Adrenal gland (tissue), 12 donors: ENCODE data around the gene KIAA1755. TPM values are rescaled to one million over a fixed set of nuclear protein-coding genes. Genes with fewer than 3 reads are reported as not detected.

Experiments used
- DNase-seq, 7 donors: peaks; one replicate each; pipeline ENCODE4 v3.0.0-alpha.2; 2019 to 2020
- H3K27ac ChIP-seq, 5 donors: fragments of 200-600 bp; sonication (generic) in 4 of 5; 1 replicate in 3 of 5; 2 replicates in 2 of 5; pipeline versions ENCODE4 v1.5.1 to v1.8.0; 2016 to 2020; ENCODE audit warnings: mild to moderate bottlenecking in 1 of 5
- H3K27me3 ChIP-seq: fragments of 200-600 bp; 2 replicates; pipeline ENCODE4 v1.8.0; 2021
- H3K36me3 ChIP-seq, 2 donors: fragments of 200-600 bp; replicated peaks in 1 of 2; 1 replicate in 1 of 2; 2 replicates in 1 of 2; pipeline versions ENCODE4 v1.5.1 to v1.8.0; 2018 to 2022
- H3K4me1 ChIP-seq, 2 donors: fragments of 200-600 bp; replicated peaks in 1 of 2; 1 replicate in 1 of 2; 2 replicates in 1 of 2; pipeline versions ENCODE4 v1.5.1 to v1.8.0; 2018 to 2021
- H3K4me3 ChIP-seq, 4 donors: fragments of 200-600 bp; sonication (generic) in 3 of 4; one replicate each; pipeline ENCODE4 v1.5.1; 2016 to 2018
- H3K9me3 ChIP-seq, 3 donors: fragments of 200-600 bp; sonication (generic) in 1 of 3; replicated peaks in 1 of 3; 1 replicate in 2 of 3; 2 replicates in 1 of 3; pipeline versions ENCODE4 v1.5.1 to v1.8.0; 2016 to 2021
- CTCF ChIP-seq, 6 experiments: fragments of 450-650 bp in 4 of 6; fragments of 200-600 bp in 2 of 6; sonication (generic) in 1 of 6; IDR thresholded peaks; 1 replicate in 5 of 6; 2 replicates in 1 of 6; pipeline versions ENCODE4 v1.5.1 to v1.8.0; 2016 to 2021; ENCODE audit warnings: antibody characterized with exemption in 6 of 6, mild to moderate bottlenecking in 2 of 6, moderate library complexity in 1 of 6
- POLR2A ChIP-seq, 2 donors: fragments of 450-650 bp; IDR thresholded peaks; one replicate each; pipeline ENCODE4 v1.6.1; 2017; ENCODE audit warnings: antibody characterized with exemption in 2 of 2, mild to moderate bottlenecking in 2 of 2, moderate library complexity in 1 of 2
- WGBS, 4 donors: extraction: QIAGEN DNeasy Blood & Tissue Kit in 2 of 4; methylation state at CpG; one replicate each; pipeline versions ENCODE4 v1.1.5 to v1.1.7; 2013 to 2017; 5-methylcytosine and 5-hydroxymethylcytosine counted together
- intact Hi-C, 2 donors: fragments of 100-400 bp; cut with DNase I; formaldehyde crosslinking; loops; one replicate each; pipeline versions ENCODE4 v1.14.1 to v1.15.0; 2022 to 2023
- polyA plus RNA-seq, 3 donors: library from polyadenylated mRNA; stranded (reverse); fragments of 200-250 nt in 2 of 3; fragments of 350-450 nt in 1 of 3; fragmentation: Illumina TruSeq in 1 of 3; extraction: RNeasy Lipid Tissue Mini Kit (QIAGEN cat#74804) in 1 of 3; gene quantifications; one replicate each; pipeline ENCODE4 v1.2.3, GENCODE V29; 2013 to 2014
- total RNA-seq, 9 donors: library from RNA; depleted of rRNA in 4 of 9; stranded (reverse); fragments of >200 nt in 4 of 9; fragments of 120-200 nt in 1 of 9; fragmentation: NEBNext Ultra II Directional in 1 of 9; extraction: Animal tissue kit (Norgen Biotek cat#: 25700) in 1 of 9; gene quantifications; one replicate each; pipeline versions ENCODE4 v1.1.0 to v1.2.4, GENCODE V29; 2013 to 2023
- donor health status: healthy with polysubstance abuse.
- donor health status: Bipolar disorder and iron deficiency.
- donor health status: DM: yes; HTN: yes; CAD: no.
- donor health status: DM: no; HTN: no; CAD: no.
- donor health status: DM: no; HTN: no; CAD: no.
- donor health status: DM: yes; HTN: yes; CAD: no.

KIAA1755 gene
- total and polyA plus RNA-seq, 12 donors: 0.42 to 8.0 (median 2.0) TPM

DNA sequence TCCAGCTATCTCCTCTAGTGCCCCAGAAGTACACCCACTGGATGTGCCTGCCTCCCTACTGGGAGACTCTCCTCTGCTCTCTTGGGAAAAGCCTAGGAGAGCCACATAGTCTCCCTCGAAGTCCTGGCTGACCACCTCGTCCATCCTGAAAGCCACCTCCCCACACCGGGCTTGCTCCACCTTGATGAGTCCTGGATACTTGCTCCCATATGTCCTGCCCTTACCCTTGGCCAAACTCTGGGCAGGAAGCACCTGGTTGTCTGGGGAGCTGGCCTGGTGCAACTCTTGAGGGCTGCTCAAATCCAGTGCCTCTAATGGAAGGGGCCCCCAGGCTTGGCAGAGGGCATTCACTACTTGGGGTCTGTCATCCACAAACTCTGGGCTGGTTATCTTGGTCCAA, 19.3 kb downstream of the KIAA1755 start:
- H3K27ac ChIP-seq: no peak overlapping the region
- H3K27me3 ChIP-seq: no peaks in the 10 kb centered on the region
- TF ChIP-seq POLR2A (IDR thresholded peaks at IDR 0.05): no peak
- no peak for TF ChIP-seq CTCF (IDR thresholded peaks at IDR 0.05)
- peaks cover 0 to 12% (median 8%) of the 10 kb centered on the region in 3 donors for H3K9me3 ChIP-seq
- H3K4me1 ChIP-seq: no peaks in the 10 kb centered on the region
- 91 to 95% (median 91%) methylated on average over 3 of the region's 3 CpGs; no CpG with 5 or more reads in 1 of the 4 donors for WGBS, 4 donors
- no peaks in the 10 kb centered on the region for H3K36me3 ChIP-seq
- intact Hi-C loops: no loop called here
- H3K4me3 ChIP-seq: no peak overlapping the region
- DNase-seq: no peak

- Histone ChIP-seq H3K9me3 (peaks cover 0 to 12% (median 8%) of the 10 kb centered on the region in 3 donors), H3K4me1 (no peaks in the 10 kb centered on the region), H3K27me3 (no peaks in the 10 kb centered on the region), H3K27ac (no peak overlapping the region), H3K36me3 (no peaks in the 10 kb centered on the region), H3K4me3 (no peak overlapping the region)
- DNase-seq: no peak
- TF ChIP-seq POLR2A (IDR thresholded peaks at IDR 0.05) (no peak), CTCF (IDR thresholded peaks at IDR 0.05) (no peak)
- intact Hi-C loops: loop anchor here in 1 of 2 donors (10.0 kb wide), 1 partner anchor 165 kb away; no protein-coding TSS in a partner anchor
- 9 to 50% (median 42%) methylated on average over 2 to 3 of the region's 3 CpGs for whole genome bisulfite sequencing, 4 donors
These were observed 21.1 kb downstream of the KIAA1755 start for GRCh38 chr20:38239441-38239840.

GRCh38 chr20:38238829-38239228, 21.7 kb downstream of the KIAA1755 start:
- intact Hi-C loops: loop anchor here in 1 of 2 donors (10.0 kb wide), 1 partner anchor 166 kb away; no protein-coding TSS in a partner anchor
- no peak for DNase-seq
- no peaks in the 10 kb centered on the region for H3K4me1 ChIP-seq
- H3K9me3 ChIP-seq: peaks cover 0 to 12% (median 8%) of the 10 kb centered on the region in 3 donors
- 65 to 74% (median 70%) methylated on average over 3 of the region's 3 CpGs for WGBS, 4 donors
- TF ChIP-seq POLR2A (IDR thresholded peaks at IDR 0.05) (no peak), CTCF (IDR thresholded peaks at IDR 0.05) (no peak)
- no peak overlapping the region for H3K4me3 ChIP-seq
- H3K36me3 ChIP-seq: no peaks in the 10 kb centered on the region
- no peak overlapping the region for H3K27ac ChIP-seq
- H3K27me3 ChIP-seq: no peaks in the 10 kb centered on the region

DNA sequence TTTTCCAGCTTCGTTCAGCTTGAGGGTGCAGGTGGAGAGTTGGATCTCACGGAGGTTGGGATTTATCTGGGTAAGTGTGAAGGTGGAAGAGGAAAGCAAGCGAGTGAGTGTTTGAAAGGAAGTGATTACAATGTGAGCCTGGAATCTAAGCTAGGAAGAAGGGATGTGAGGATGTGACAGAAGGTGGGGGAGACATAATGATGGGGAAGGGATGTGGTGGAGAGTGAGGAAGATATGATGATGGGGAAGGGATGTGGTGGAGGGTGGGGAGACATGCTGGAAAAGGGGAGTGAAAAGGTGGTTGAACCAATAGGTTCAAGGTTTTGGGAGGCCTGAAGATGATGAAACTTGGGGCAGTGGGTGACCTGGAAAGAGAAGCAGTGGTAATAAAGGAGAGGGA, 23.2 kb downstream of the KIAA1755 start:
- H3K27me3 ChIP-seq: no peaks in the 10 kb centered on the region
- no peaks in the 10 kb centered on the region for H3K36me3 ChIP-seq
- no peak for DNase-seq
- intact Hi-C loops: loop anchor here in 1 of 2 donors (10.0 kb wide), 1 partner anchor 167 kb away; no protein-coding TSS in a partner anchor
- no peaks in the 10 kb centered on the region for H3K4me1 ChIP-seq
- TF ChIP-seq CTCF (IDR thresholded peaks at IDR 0.05): no peak
- TF ChIP-seq POLR2A (IDR thresholded peaks at IDR 0.05): no peak
- H3K27ac ChIP-seq: no peak overlapping the region
- WGBS, 4 donors: 76 to 86% (median 80%) methylated on average over 3 of the region's 3 CpGs
- no peak overlapping the region for H3K4me3 ChIP-seq
- H3K9me3 ChIP-seq: peaks cover 0 to 7% (median 2%) of the 10 kb centered on the region in 3 donors
